Panc1 (cell line): ENCODE results near the gene INSC. TPM values are rescaled to one million over a fixed set of nuclear protein-coding genes. Genes with fewer than 3 reads are reported as not detected.

Source experiments
- ATAC-seq: fragments of 200-7000 bp; cut with Tn5 transposase; 2 replicates; pipeline ENCODE4 v1.9.1; 2020; ENCODE audit warnings: mild to moderate bottlenecking, moderate library complexity
- BruUV-seq: library from RNA; stranded (reverse); fragments of 400-500 nt; replicated peaks from 2 replicates; lab custom pipeline; 2021; lab: Mats Ljungman, UMichigan
- CTCF ChIA-PET: fragments of 300-600 bp; sonication (Branson Sonifier 250); formaldehyde crosslinking; loops from one replicate; lab custom pipeline; 2022; ENCODE audit warnings: antibody characterized with exemption; lab: Charles Lee
- POLR2A ChIA-PET: fragments of 300-600 bp; sonication (Branson Sonifier 250); formaldehyde crosslinking; loops from one replicate; lab custom pipeline; 2022; ENCODE audit warnings: antibody characterized with exemption; lab: Charles Lee
- DNase-seq: peaks from one replicate; pipeline ENCODE4 v3.0.0-alpha.2; 2010; ENCODE audit warnings: low read depth, low spot score
- H3K27ac ChIP-seq: 2 replicates; pipeline ENCODE4 v1.5.1; 2011; ENCODE audit warnings: mild to moderate bottlenecking, low read length, inconsistent platforms
- H3K27me3 ChIP-seq: fragments of 200-500 bp; sonication (Bioruptor generic); 2 replicates; pipeline ENCODE4 v1.6.0; 2014; ENCODE audit warnings: low read length, inconsistent platforms; ENCODE audit not compliant: control insufficient read depth, insufficient read depth
- H3K36me3 ChIP-seq: fragments of 200-500 bp; sonication (Bioruptor generic); 2 replicates; pipeline ENCODE4 v1.5.1; 2014; ENCODE audit warnings: inconsistent platforms, mild to moderate bottlenecking, low read length, moderate library complexity; ENCODE audit not compliant: control insufficient read depth, insufficient read depth
- H3K4me1 ChIP-seq: 2 replicates; pipeline ENCODE4 v1.5.1; 2011; ENCODE audit warnings: inconsistent platforms, mild to moderate bottlenecking, low read length, moderate library complexity; ENCODE audit not compliant: control insufficient read depth, insufficient read depth
- H3K4me3 ChIP-seq, 2 experiments: 2 replicates each; pipeline ENCODE4 v1.5.1; 2011 to 2012; ENCODE audit warnings: low read depth in 2 of 2, low read length in 2 of 2, mild to moderate bottlenecking in 2 of 2, inconsistent platforms in 1 of 2, moderate library complexity in 1 of 2
- H3K9me3 ChIP-seq: fragments of 200-500 bp; sonication (Bioruptor generic); 2 replicates; pipeline ENCODE4 v1.5.1; 2014; ENCODE audit warnings: low read depth, mild to moderate bottlenecking, inconsistent platforms, low read length, moderate library complexity; ENCODE audit not compliant: control insufficient read depth, insufficient read depth
- CTCF ChIP-seq: fragments of 450-650 bp; IDR thresholded peaks from 2 replicates; pipeline ENCODE4 v1.5.1; 2017; ENCODE audit warnings: mild to moderate bottlenecking
- POLR2AphosphoS5 ChIP-seq: IDR thresholded peaks from 2 replicates; pipeline ENCODE4 v1.6.1; 2012; ENCODE audit warnings: mild to moderate bottlenecking, low read depth, low read length, moderate library complexity
- REST ChIP-seq, 2 experiments: IDR thresholded peaks; 2 replicates each; pipeline ENCODE4 v1.6.1; 2011 to 2012; ENCODE audit warnings: low read depth in 2 of 2, control low read depth in 1 of 2, low read length in 1 of 2, mild to moderate bottlenecking in 1 of 2, moderate library complexity in 1 of 2; ENCODE audit not compliant: insufficient read depth in 1 of 2
- SIN3A ChIP-seq: IDR thresholded peaks from 2 replicates; pipeline ENCODE4 v1.6.1; 2012; ENCODE audit warnings: low read depth, mild to moderate bottlenecking, low read length, moderate library complexity, borderline replicate concordance; ENCODE audit not compliant: insufficient read depth
- TCF7L2 ChIP-seq: IDR thresholded peaks from 2 replicates; pipeline ENCODE4 v1.6.1; 2011; ENCODE audit warnings: mild to moderate bottlenecking, low read depth, low read length, inconsistent platforms
- in situ Hi-C: cut with HindIII; loops from 2 replicates; pipeline ENCODE4 v1.10.0; 2016; ENCODE audit warnings: low sequenced_read_pairs, low pct_unique_long_range_greater_than_20kb
- intact Hi-C: fragments of 100-400 bp; cut with micrococcal nuclease; formaldehyde crosslinking; loops from one replicate; pipeline ENCODE4 v1.10.0; 2022; ENCODE audit not compliant: unreplicated experiment
- total RNA-seq: library from RNA; stranded (reverse); gene quantifications from one replicate; pipeline ENCODE4 v1.2.1, GENCODE V29; 2021; ENCODE audit not compliant: unreplicated experiment

The INSC gene
- total RNA-seq, 1 experiment from 2014 or later = 0.08 TPM

GRCh38 chr11:15128621-15129020 lies 13.9 kb downstream of the INSC start:
- in situ Hi-C loops (no loop called here), intact Hi-C loops (no loop called here)
- H3K27ac ChIP-seq = no peak overlapping the region
- no peaks in the 10 kb centered on the region for H3K9me3 ChIP-seq
- no peaks in the 10 kb centered on the region for H3K36me3 ChIP-seq
- no peak overlapping the region for H3K4me3 ChIP-seq
- CTCF ChIA-PET = no interaction called here
- POLR2A ChIA-PET = no interaction called here
- H3K27me3 ChIP-seq = no peaks in the 10 kb centered on the region; the same call in 1 of the 2 replicates
- no peak for TF ChIP-seq CTCF
- TF ChIP-seq POLR2AphosphoS5 = no peak
- no peak for TF ChIP-seq SIN3A
- no peak for TF ChIP-seq REST (IDR thresholded peaks at IDR 0.05; ENCODE audit: insufficient read depth in 1 of 2, low read depth in 2 of 2, low read length in 1 of 2)
- TF ChIP-seq TCF7L2 = no peak
- ATAC-seq = no peak
- H3K4me1 ChIP-seq = no peaks in the 10 kb centered on the region
- no TSS peak for BruUV-seq
- no peak for DNase-seq

GRCh38 chr11:15136166-15136565 lies 21.4 kb downstream of the INSC start:
- intact Hi-C loops = no loop called here
- TF ChIP-seq REST (IDR thresholded peaks at IDR 0.05; ENCODE audit: insufficient read depth in 1 of 2, low read depth in 2 of 2, low read length in 1 of 2) (no peak), POLR2AphosphoS5 (no peak), SIN3A (no peak), CTCF (no peak), TCF7L2 (no peak)
- no peaks in the 10 kb centered on the region for H3K9me3 ChIP-seq

More at GRCh38 chr11:15136166-15136565, 21.4 kb downstream of the INSC start:
- no peak overlapping the region for H3K27ac ChIP-seq
- ATAC-seq = no peak
- ChIA-PET CTCF (no interaction called here), POLR2A (no interaction called here)
- no peak overlapping the region for H3K4me3 ChIP-seq
- H3K36me3 ChIP-seq = no peaks in the 10 kb centered on the region
- H3K27me3 ChIP-seq = no peaks in the 10 kb centered on the region
- in situ Hi-C loops = no loop called here
- no peaks in the 10 kb centered on the region for H3K4me1 ChIP-seq
- no TSS peak for BruUV-seq
- no peak for DNase-seq
